Liver (tissue), 3 donors: ENCODE results near the gene BIK.

Source experiments
- FOXA1 ChIP-seq: IDR thresholded peaks from 2 replicates; pipeline ENCODE4 v1.6.1; 2016; ENCODE audit warnings: antibody characterized with exemption
- MAX ChIP-seq: IDR thresholded peaks from 2 replicates; pipeline ENCODE4 v1.6.1; 2016; ENCODE audit warnings: antibody characterized with exemption
- RAD21 ChIP-seq, 2 donors: IDR thresholded peaks; 2 replicates each; pipeline ENCODE4 v1.6.1; 2016; ENCODE audit warnings: antibody characterized with exemption in 2 of 2, mild to moderate bottlenecking in 2 of 2
- RXRA ChIP-seq, 2 donors: IDR thresholded peaks; 2 replicates each; pipeline ENCODE4 v1.6.1; 2017 to 2018; ENCODE audit warnings: antibody characterized with exemption in 2 of 2, mild to moderate bottlenecking in 1 of 2
- SP1 ChIP-seq: IDR thresholded peaks from 2 replicates; pipeline ENCODE4 v1.6.1; 2018; ENCODE audit warnings: antibody characterized with exemption, mild to moderate bottlenecking
- TAF1 ChIP-seq: conservative IDR thresholded peaks from 2 replicates; pipeline ENCODE4 v1.6.1; 2016; ENCODE audit warnings: antibody characterized with exemption, mild to moderate bottlenecking
- YY1 ChIP-seq: IDR thresholded peaks from 2 replicates; pipeline ENCODE4 v1.6.1; 2016; ENCODE audit warnings: antibody characterized with exemption, mild to moderate bottlenecking
- ZBTB33 ChIP-seq: IDR thresholded peaks from 2 replicates; pipeline ENCODE4 v1.6.1; 2016; ENCODE audit warnings: antibody characterized with exemption
- TF ChIP-seq, protein P1 (sequence below): fragments of 150-350 bp; IDR thresholded peaks from 2 replicates; pipeline ENCODE4 v1.5.1; 2017; ENCODE audit warnings: improper control_type of control experiment, low read depth, low read length; ENCODE audit not compliant: missing input control
- TF ChIP-seq, protein P2 (sequence below): IDR thresholded peaks from 2 replicates; pipeline ENCODE4 v1.6.1; 2016; ENCODE audit warnings: antibody characterized with exemption
- TF ChIP-seq, protein P3 (sequence below): IDR thresholded peaks from 2 replicates; pipeline ENCODE4 v1.6.1; 2016; ENCODE audit warnings: antibody characterized with exemption, mild to moderate bottlenecking
- donor health status: healthy.
- donor health status: healthy.

DNA sequence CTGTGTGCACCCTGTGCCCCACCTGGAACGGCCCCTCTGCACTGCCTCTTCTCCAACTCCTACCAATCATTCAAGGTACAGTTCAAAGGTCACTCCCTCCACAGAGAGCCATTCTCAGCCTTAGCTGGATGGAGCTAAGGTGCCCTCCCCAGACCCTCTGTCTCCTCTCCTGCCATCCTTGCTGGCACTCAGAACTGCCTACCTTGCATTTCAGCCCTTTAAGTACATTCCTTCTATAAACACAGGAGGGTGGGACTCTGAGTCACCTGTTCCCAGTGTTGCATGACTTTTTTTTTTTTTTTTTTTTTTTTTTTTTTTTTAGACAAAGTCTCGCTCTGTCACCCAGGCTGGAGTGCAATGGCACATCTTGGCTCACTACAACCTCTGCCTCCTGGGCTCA is 29.9 kb upstream of the BIK start:
- TF ChIP-seq, protein P1, sequence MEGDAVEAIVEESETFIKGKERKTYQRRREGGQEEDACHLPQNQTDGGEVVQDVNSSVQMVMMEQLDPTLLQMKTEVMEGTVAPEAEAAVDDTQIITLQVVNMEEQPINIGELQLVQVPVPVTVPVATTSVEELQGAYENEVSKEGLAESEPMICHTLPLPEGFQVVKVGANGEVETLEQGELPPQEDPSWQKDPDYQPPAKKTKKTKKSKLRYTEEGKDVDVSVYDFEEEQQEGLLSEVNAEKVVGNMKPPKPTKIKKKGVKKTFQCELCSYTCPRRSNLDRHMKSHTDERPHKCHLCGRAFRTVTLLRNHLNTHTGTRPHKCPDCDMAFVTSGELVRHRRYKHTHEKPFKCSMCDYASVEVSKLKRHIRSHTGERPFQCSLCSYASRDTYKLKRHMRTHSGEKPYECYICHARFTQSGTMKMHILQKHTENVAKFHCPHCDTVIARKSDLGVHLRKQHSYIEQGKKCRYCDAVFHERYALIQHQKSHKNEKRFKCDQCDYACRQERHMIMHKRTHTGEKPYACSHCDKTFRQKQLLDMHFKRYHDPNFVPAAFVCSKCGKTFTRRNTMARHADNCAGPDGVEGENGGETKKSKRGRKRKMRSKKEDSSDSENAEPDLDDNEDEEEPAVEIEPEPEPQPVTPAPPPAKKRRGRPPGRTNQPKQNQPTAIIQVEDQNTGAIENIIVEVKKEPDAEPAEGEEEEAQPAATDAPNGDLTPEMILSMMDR, result no peak
- TF ChIP-seq, protein P2, sequence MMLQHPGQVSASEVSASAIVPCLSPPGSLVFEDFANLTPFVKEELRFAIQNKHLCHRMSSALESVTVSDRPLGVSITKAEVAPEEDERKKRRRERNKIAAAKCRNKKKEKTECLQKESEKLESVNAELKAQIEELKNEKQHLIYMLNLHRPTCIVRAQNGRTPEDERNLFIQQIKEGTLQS, result no peak
- TF ChIP-seq ZBTB33 (no peak), RAD21 (IDR thresholded peaks at IDR 0.05) (no peak), YY1 (no peak), MAX (no peak), SP1 (no peak), RXRA (IDR thresholded peaks at IDR 0.05) (no peak), TAF1 (no peak), FOXA1 (no peak)
- TF ChIP-seq, protein P3, sequence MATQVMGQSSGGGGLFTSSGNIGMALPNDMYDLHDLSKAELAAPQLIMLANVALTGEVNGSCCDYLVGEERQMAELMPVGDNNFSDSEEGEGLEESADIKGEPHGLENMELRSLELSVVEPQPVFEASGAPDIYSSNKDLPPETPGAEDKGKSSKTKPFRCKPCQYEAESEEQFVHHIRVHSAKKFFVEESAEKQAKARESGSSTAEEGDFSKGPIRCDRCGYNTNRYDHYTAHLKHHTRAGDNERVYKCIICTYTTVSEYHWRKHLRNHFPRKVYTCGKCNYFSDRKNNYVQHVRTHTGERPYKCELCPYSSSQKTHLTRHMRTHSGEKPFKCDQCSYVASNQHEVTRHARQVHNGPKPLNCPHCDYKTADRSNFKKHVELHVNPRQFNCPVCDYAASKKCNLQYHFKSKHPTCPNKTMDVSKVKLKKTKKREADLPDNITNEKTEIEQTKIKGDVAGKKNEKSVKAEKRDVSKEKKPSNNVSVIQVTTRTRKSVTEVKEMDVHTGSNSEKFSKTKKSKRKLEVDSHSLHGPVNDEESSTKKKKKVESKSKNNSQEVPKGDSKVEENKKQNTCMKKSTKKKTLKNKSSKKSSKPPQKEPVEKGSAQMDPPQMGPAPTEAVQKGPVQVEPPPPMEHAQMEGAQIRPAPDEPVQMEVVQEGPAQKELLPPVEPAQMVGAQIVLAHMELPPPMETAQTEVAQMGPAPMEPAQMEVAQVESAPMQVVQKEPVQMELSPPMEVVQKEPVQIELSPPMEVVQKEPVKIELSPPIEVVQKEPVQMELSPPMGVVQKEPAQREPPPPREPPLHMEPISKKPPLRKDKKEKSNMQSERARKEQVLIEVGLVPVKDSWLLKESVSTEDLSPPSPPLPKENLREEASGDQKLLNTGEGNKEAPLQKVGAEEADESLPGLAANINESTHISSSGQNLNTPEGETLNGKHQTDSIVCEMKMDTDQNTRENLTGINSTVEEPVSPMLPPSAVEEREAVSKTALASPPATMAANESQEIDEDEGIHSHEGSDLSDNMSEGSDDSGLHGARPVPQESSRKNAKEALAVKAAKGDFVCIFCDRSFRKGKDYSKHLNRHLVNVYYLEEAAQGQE, result no peak
